WI38 (cell line): Measurements from ENCODE around the gene CRADD.

Source experiments
- H3K4me3 ChIP-seq: 2 replicates; pipeline ENCODE4 v1.5.1; 2011; ENCODE audit warnings: low read depth, mild to moderate bottlenecking, control low read depth, low read length
- CTCF ChIP-seq: IDR thresholded peaks from 2 replicates; pipeline ENCODE4 v1.5.1; 2012; ENCODE audit warnings: low read depth, mild to moderate bottlenecking, control low read depth, low read length

CRADD gene

GRCh38 chr12:93844164-93844784 is 167.1 kb downstream of the CRADD start:
- TF ChIP-seq CTCF, result no peak
- H3K4me3 ChIP-seq, result no peak overlapping the region

- H3K4me3 ChIP-seq, result no peak overlapping the region
- no peak for TF ChIP-seq CTCF
Measured at GRCh38 chr12:93846936-93847516, 169.9 kb downstream of the CRADD start.

- no peak overlapping the region for H3K4me3 ChIP-seq
- TF ChIP-seq CTCF, result no peak
Measured at GRCh38 chr12:93847517-93848474, 170.6 kb downstream of the CRADD start.

GRCh38 chr12:93848523-93849101 is 171.4 kb downstream of the CRADD start:
- no peak for TF ChIP-seq CTCF
- H3K4me3 ChIP-seq, result no peak overlapping the region

- no peak for TF ChIP-seq CTCF
- no peak overlapping the region for H3K4me3 ChIP-seq
Measured at GRCh38 chr12:93849946-93850345, 172.8 kb downstream of the CRADD start.

GRCh38 chr12:93850481-93851256 is 173.5 kb downstream of the CRADD start:
- no peak overlapping the region for H3K4me3 ChIP-seq
- no peak for TF ChIP-seq CTCF
